Stomach (tissue), 9 donors: ENCODE results near the gene BTG4. TPM values are rescaled to one million over a fixed set of nuclear protein-coding genes. Genes with fewer than 3 reads are reported as not detected.

Experiments used
- DNase-seq, 2 donors: peaks; one replicate each; pipeline versions ENCODE4 v3.0.0 to v3.0.0-alpha.2; 2013 to 2019
- H3K27ac ChIP-seq, 5 donors: fragments of 200-600 bp in 4 of 5; sonication (generic) in 4 of 5; one replicate each; pipeline ENCODE4 v1.5.1; 2013 to 2019; ENCODE audit warnings: mild to moderate bottlenecking in 1 of 5, moderate library complexity in 1 of 5
- H3K27me3 ChIP-seq, 3 donors: fragments of 200-600 bp; sonication (generic); one replicate each; pipeline ENCODE4 v1.5.1; 2017 to 2019; ENCODE audit warnings: mixed run types in 1 of 3
- H3K36me3 ChIP-seq, 4 donors: fragments of 200-600 bp; sonication (generic); 1 replicate in 3 of 4; 2 replicates in 1 of 4; pipeline ENCODE4 v1.5.1; 2016 to 2019
- H3K4me1 ChIP-seq, 4 donors: fragments of 200-600 bp; sonication (generic); one replicate each; pipeline ENCODE4 v1.5.1; 2016 to 2019
- H3K4me3 ChIP-seq, 4 donors: fragments of 200-600 bp; sonication (generic) in 3 of 4; one replicate each; pipeline ENCODE4 v1.5.1; 2016 to 2019; ENCODE audit warnings: mild to moderate bottlenecking in 1 of 4
- H3K9me3 ChIP-seq, 4 donors: fragments of 200-600 bp; sonication (generic); one replicate each; pipeline ENCODE4 v1.5.1; 2016 to 2019
- CTCF ChIP-seq, 7 experiments: fragments of 450-650 bp in 4 of 7; fragments of 200-600 bp in 3 of 7; sonication (generic) in 3 of 7; IDR thresholded peaks; one replicate each; pipeline ENCODE4 v1.5.1; 2016 to 2019; ENCODE audit warnings: antibody characterized with exemption in 7 of 7, control low read depth in 2 of 7, mild to moderate bottlenecking in 1 of 7
- EP300 ChIP-seq: sonication (generic); formaldehyde crosslinking; IDR thresholded peaks from one replicate; pipeline ENCODE4 v1.6.1; 2017; ENCODE audit warnings: antibody characterized with exemption
- POLR2A ChIP-seq, 4 donors: fragments of 450-650 bp; IDR thresholded peaks; one replicate each; pipeline ENCODE4 v1.6.1; 2016; ENCODE audit warnings: antibody characterized with exemption in 4 of 4, control low read depth in 2 of 4, mild to moderate bottlenecking in 1 of 4, moderate library complexity in 1 of 4
- POLR2AphosphoS5 ChIP-seq, 3 donors: sonication (generic); formaldehyde crosslinking; IDR thresholded peaks; one replicate each; pipeline ENCODE4 v1.6.1; 2016; ENCODE audit warnings: antibody characterized with exemption in 3 of 3
- WGBS, 5 donors: extraction: QIAGEN DNeasy Blood & Tissue Kit in 3 of 5; methylation state at CpG; one replicate each; pipeline versions ENCODE4 v1.1.5 to v1.1.7; 2013 to 2018; 5-methylcytosine and 5-hydroxymethylcytosine counted together
- intact Hi-C: fragments of 100-400 bp; cut with DNase I; formaldehyde crosslinking; loops from one replicate; pipeline ENCODE4 v1.15.1; 2023; ENCODE audit warnings: low total_unique reads
- polyA plus RNA-seq, 3 donors: library from polyadenylated mRNA; stranded (reverse); fragments of 200-250 nt; gene quantifications; one replicate each; pipeline ENCODE4 v1.2.3, GENCODE V29; 2013
- total RNA-seq, 5 donors: library from RNA; depleted of rRNA; stranded (reverse); fragments of >200 nt; gene quantifications; one replicate each; pipeline versions ENCODE4 v1.1.0 to v1.2.3, GENCODE V29; 2014 to 2016
- donor health status: healthy with polysubstance abuse.
- donor health status: Bipolar disorder and iron deficiency.
- donor health status: healthy.

The BTG4 gene
- total and polyA plus RNA-seq, 8 donors: not detected

GRCh38 chr11:111522426-111522825 lies 10.2 kb upstream of the BTG4 start:
- Histone ChIP-seq H3K27me3 (no peaks in the 10 kb centered on the region), H3K4me1 (no peaks in the 10 kb centered on the region), H3K27ac (no peak overlapping the region), H3K36me3 (no peaks in the 10 kb centered on the region), H3K4me3 (no peak overlapping the region), H3K9me3 (no peaks in the 10 kb centered on the region)
- no peak for DNase-seq
- no peak for TF ChIP-seq POLR2AphosphoS5 (IDR thresholded peaks at IDR 0.05)
- no peak for TF ChIP-seq CTCF (IDR thresholded peaks at IDR 0.05)
- TF ChIP-seq POLR2A (IDR thresholded peaks at IDR 0.05): no peak
- no peak for TF ChIP-seq EP300
- intact Hi-C loops: no loop called here
- 79 to 83% (median 81%) methylated on average over 5 of the region's 5 CpGs for WGBS, 5 donors

GRCh38 chr11:111521135-111521534 lies 8.9 kb upstream of the BTG4 start:
- no peaks in the 10 kb centered on the region for H3K9me3 ChIP-seq
- 77 to 90% (median 78%) methylated on average over 2 of the region's 2 CpGs for WGBS, 5 donors
- H3K27me3 ChIP-seq: no peaks in the 10 kb centered on the region

GRCh38 chr11:111520560-111520959 lies 8.4 kb upstream of the BTG4 start:
- Histone ChIP-seq H3K4me3 (no peak overlapping the region), H3K36me3 (no peaks in the 10 kb centered on the region), H3K4me1 (no peaks in the 10 kb centered on the region), H3K9me3 (no peaks in the 10 kb centered on the region), H3K27ac (no peak overlapping the region), H3K27me3 (no peaks in the 10 kb centered on the region)
- TF ChIP-seq EP300 (no peak), POLR2A (IDR thresholded peaks at IDR 0.05) (no peak), POLR2AphosphoS5 (IDR thresholded peaks at IDR 0.05) (no peak), CTCF (IDR thresholded peaks at IDR 0.05) (no peak)
- no peak for DNase-seq
- WGBS, 5 donors: 94 to 100% (median 98%) methylated on average over 2 of the region's 2 CpGs
- intact Hi-C loops: no loop called here

More at GRCh38 chr11:111521135-111521534, 8.9 kb upstream of the BTG4 start:
- Histone ChIP-seq H3K36me3 (no peaks in the 10 kb centered on the region), H3K27ac (no peak overlapping the region), H3K4me1 (no peaks in the 10 kb centered on the region), H3K4me3 (no peak overlapping the region)
- no peak for DNase-seq
- intact Hi-C loops: no loop called here
- TF ChIP-seq CTCF (IDR thresholded peaks at IDR 0.05) (no peak), POLR2AphosphoS5 (IDR thresholded peaks at IDR 0.05) (no peak), POLR2A (IDR thresholded peaks at IDR 0.05) (no peak), EP300 (no peak)

- H3K9me3 ChIP-seq: no peaks in the 10 kb centered on the region
- peaks cover 0 to 13% (median 8%) of the 10 kb centered on the region in 4 donors for H3K4me1 ChIP-seq
- H3K4me3 ChIP-seq: no peak overlapping the region
- 43 to 67% (median 51%) methylated on average over 1 of the region's 1 CpG for WGBS, 5 donors
- intact Hi-C loops: no loop called here
- no peak overlapping the region for H3K27ac ChIP-seq
- TF ChIP-seq POLR2A (IDR thresholded peaks at IDR 0.05): no peak
- no peak for TF ChIP-seq CTCF (IDR thresholded peaks at IDR 0.05)
- no peak for TF ChIP-seq EP300
- no peak for TF ChIP-seq POLR2AphosphoS5 (IDR thresholded peaks at IDR 0.05)
- peaks cover 0 to 13% (median 9%) of the 10 kb centered on the region in 3 donors for H3K27me3 ChIP-seq
- no peaks in the 10 kb centered on the region for H3K36me3 ChIP-seq
- no peak for DNase-seq
Measured at GRCh38 chr11:111518668-111519067, 6.5 kb upstream of the BTG4 start.
